GM19240 (cell line): Measurements from ENCODE around the gene HSD17B1.
"Not testable (repeated sequence)": the region's sequence is repeated elsewhere in the genome, so short reads cannot be mapped to it uniquely, and the experiment has no call there.

Experiments
- DNase-seq: peaks from one replicate; pipeline ENCODE4 v3.0.0; 2011; ENCODE audit warnings: low spot score; ENCODE audit not compliant: insufficient read length

The HSD17B1 gene

DNA sequence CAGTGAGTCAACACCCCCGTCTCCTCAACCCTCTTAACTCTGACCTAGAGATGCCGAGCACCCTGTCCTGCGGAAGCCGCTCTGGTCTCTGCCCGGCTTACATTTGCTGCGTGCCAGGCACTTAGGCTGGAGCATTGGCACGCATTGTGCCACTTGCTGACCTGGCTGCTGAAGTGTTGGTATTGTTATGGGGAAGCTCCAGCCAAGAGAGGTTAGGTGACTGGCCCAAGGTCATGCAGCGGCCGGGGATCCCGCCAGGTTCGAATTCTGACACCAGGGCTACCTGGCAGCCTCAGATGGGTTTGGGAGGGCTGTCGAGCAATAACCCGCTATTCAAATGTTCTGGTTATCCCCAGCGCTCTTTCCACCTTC is 5.0 kb upstream of the HSD17B1 start:
- no peak for DNase-seq

DNA sequence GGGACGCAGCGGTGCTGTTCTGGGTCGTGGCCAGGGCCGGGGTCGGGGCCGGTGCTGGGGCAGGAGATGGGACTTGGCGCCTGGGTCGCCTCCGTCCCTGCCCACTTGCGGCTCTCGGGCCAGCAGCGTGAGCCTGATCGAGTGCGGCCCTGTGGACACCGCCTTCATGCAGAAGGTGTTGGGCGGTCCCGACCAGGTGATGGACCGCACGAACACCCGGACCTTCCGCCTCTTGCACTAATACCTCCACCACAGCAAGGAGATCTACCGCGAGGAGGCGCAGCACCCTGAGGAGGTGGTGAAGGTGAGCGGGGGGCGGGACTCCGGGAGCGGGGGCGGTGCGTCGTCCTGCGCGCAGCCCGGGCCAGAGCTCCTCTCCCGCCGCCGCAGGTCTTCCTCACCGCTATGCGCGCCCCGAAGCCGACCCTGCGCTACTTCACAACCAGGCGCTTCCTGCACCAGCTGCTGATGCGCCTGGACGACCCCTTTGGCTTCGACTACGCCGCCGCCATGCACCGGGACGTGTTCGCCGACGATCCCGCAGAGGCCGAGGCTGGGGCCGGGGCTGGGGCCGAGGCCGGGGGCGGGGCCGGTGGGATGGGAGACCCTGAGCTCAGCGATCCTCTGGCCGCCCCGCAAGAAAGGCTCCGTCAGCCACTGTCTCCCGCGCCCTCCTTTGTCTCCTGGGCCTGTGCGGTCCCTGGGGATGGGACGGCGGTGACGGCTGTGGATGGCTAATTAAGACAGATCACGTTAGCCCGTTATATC is 4.5 kb upstream of the HSD17B1 start:
- DNase-seq: no peak

DNA sequence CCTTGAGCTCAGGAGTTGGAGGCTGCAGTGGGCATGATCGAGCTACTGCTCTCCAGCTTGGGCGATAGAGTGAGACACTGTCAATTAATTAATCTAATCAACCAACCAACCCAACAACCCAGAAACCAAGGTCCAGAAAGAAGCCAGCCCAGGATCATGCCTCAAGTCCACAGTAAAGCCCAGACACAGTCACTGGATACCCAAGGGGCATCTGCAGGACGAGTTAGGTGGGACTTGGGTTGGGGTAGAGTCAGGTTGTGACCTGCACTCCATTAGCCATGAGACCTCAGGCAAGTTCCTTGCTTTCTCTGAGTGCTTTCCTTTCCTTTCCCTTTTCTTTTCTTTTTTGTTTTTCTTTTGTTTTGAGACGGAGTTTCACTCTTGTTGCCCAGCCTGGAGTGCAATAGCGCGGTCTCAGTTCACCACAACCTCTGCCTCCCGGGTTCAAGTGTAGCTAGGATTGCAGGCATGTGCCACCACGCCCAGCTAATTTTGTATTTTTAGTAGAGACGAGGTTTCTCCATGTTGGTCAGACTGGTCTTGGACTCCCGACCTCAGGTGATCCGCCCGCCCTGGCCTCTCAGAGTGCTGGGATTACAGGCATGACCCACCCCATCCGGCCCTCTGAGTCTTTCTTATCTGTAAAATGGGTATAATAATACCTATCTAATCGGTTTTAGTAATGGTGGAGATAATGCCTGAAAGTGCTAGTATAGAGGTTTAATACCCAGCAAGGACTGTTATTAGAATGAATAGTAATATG is 3.5 kb upstream of the HSD17B1 start:
- DNase-seq: no peak

DNA sequence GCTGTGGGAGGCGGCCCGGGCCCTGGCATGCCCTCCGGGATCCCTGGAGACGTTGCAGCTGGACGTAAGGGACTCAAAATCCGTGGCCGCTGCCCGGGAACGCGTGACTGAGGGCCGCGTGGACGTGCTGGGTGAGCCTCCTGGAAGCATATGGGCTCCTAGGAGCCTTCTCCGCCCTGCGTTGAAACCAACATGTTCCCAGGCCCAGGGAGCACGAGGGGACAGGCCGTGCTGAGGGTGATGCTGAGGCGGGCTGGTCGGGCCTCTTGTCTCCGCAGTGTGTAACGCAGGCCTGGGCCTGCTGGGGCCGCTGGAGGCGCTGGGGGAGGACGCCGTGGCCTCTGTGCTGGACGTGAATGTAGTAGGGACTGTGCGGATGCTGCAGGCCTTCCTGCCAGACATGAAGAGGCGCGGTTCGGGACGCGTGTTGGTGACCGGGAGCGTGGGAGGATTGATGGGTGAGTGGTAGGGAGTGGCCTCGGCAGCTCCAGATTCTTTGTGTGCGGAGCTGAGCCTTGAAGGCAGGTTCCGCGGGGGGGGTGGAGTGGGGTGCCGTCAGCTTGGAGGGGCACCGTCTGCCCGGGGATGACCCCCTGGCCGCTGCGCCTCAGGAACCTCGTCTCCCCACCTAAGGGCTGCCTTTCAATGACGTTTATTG is 567 bp downstream of the HSD17B1 start:
- DNase-seq: no peak

DNA sequence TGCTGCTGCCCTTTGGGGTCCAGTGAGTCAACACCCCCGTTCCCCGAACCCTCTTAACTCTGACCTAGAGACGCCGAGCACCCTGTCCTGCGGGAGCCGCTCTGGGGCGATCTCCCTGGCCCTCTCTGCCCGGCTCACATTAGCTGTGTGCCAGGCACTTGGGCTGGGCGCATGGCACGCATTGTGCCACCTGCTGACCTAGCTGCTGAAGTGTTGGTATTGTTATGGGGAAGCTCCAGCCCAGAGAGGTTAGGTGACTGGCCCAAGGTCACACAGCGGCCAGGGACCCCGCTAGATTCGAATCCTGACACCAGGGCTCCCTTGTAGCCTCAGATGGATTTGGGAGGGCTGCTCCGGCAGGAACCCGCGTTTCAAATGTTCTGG is 1.1 kb downstream of the HSD17B1 start:
- DNase-seq: no peak

DNA sequence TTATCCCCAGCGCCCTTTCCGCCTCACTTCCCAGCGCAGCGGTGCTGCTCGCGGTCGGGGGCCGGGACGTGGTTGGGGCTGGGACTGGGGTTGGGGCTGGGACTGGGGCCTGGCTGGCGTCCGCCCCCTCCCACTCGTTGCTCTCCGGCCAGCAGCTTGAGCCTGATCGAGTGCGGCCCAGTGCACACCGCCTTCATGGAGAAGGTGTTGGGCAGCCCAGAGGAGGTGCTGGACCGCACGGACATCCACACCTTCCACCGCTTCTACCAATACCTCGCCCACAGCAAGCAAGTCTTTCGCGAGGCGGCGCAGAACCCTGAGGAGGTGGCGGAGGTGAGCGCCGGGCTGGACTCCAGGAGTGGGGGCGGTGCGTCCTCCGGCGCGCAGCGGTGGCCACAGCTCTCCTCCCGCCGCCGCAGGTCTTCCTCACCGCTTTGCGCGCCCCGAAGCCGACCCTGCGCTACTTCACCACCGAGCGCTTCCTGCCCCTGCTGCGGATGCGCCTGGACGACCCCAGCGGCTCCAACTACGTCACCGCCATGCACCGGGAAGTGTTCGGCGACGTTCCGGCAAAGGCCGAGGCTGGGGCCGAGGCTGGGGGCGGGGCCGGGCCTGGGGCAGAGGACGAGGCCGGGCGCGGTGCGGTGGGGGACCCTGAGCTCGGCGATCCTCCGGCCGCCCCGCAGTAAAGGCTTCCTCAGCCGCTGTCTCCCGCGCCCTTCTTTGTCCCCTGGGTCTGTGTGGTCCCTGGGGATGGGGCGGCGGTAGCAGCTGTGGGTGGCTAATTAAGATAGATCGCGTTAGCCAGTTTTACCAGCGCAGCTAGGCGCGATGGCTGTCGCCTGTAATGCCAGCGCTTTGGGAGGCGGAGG is 1.8 kb downstream of the HSD17B1 start:
- peak; percentile 82 for DNase-seq

DNA sequence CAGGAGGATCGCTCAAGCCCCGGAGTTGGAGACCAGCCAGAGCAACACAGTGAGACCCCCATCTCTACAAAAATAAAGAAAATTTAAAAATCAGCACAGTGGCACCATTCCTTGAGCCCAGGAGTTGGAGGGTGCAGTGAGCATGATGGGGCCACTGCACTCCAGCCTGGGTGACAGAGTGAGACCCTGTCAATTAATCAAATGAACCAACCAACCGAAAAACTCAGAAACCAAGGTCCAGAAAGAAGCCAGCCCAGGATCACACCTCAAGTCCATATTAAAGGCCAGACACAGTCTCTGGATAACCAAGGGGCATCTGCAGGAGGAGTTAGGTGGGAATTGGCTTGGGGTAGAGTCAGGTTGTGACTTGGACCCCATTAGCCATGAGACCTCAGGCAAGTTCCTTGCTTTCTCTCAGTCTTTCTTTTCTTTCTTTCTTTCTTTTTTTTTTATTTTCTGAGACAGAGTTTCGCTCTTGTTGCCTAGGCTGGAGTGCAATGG is 2.4 kb downstream of the HSD17B1 start:
- DNase-seq: no peak

DNA sequence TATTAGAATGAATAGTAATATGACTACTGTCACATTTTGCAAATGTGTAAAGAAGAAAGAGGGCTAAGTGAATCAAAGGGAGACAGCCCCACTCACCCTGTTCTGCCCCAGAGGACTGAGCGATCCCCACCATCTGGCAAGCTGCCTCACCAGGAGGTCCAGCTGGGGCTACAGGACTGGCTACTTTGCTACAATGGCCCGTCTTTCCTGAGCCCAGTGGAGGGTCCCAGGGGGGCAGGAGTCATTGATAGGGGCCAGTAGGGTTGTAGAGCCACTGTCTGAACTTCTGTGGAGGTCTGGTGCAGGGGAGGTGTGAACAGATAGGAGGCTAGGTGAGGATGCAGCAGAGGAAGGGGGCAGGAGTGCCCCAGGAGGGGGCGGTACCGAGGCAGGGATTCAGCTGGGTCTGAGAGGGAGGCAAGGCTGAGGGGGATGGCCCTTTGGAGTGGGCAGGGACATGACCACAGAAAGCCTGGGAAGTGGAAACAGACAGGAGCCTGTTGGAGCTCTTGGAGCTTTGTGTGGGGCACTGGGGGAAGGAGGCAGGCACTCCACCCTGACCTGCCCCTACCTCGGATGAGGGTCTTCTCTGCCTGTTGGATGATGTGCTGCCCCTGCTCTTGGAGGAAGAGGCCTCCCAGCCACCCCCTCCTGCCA is 3.4 kb downstream of the HSD17B1 start:
- not testable (repeated sequence) for DNase-seq

DNA sequence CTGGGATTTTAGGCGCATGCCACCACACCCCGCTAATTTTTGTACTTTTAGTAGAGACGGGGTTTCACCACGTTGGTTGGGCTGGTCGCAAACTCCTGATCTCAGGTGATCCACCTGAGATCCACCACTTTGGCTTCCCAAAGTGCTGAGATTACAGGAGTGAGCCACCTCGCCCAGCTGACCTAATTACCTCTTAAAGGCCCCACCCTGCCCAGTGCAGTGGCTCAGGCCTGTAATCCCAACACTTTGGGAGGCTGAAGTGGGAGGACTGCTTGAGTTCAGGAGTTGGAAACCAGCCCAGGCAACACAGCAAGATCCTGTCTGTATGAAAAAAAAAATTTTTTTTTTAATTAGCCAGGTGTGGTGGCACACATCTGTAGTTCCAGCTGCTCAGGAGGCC is 6.4 kb downstream of the HSD17B1 start:
- no peak for DNase-seq

DNA sequence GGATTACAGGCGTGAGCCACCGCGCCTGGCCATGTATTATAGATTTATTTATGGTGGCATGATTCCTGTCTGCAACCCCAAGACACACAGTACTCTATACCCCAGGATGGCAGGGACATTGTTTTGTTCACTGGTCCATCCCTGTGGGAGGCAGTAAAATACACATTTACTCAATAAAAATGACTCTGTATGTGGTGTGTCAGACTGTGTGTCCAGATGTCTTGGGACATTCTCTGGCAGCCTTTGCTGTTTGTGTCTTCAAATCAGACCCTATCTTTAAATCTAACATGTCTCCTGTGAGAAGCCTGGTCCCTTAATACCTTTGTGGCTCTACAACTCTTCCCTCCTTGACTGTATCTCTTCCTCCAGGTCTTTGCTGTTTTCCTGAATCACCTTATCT is 7.5 kb downstream of the HSD17B1 start:
- DNase-seq: no peak

DNA sequence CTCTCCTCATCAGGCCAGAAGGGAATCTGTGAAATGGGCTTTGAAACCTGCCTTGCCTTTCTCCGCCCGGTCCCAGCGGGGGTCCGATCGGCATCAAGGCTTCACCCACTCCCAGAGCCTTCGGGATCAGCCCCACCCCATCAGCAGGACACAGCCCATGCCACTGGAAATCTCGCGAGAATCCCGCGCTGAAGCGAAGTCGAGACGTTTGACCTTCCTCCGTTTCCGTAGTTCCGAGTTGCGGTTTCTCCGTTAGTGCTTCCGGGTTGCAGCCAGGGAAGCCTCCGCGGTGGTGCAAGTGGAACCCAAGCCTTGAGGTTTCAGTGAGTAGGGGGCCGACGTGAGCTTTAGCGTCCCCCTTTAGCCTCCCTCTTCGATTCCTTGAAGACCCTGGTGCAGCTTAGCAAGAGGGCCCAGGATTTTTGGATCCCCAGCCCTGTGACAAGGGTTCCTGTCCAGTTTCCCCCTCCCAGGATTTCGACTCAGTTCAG is 9.2 kb downstream of the HSD17B1 start, which contains the start of gene COASY:
TSS of gene COASY (plus strand) at position 252 of the 491 bp plus-strand sequence. CDS start 475 bp downstream, outside the sequence.
- DNase-seq: peak; percentile 93

DNA sequence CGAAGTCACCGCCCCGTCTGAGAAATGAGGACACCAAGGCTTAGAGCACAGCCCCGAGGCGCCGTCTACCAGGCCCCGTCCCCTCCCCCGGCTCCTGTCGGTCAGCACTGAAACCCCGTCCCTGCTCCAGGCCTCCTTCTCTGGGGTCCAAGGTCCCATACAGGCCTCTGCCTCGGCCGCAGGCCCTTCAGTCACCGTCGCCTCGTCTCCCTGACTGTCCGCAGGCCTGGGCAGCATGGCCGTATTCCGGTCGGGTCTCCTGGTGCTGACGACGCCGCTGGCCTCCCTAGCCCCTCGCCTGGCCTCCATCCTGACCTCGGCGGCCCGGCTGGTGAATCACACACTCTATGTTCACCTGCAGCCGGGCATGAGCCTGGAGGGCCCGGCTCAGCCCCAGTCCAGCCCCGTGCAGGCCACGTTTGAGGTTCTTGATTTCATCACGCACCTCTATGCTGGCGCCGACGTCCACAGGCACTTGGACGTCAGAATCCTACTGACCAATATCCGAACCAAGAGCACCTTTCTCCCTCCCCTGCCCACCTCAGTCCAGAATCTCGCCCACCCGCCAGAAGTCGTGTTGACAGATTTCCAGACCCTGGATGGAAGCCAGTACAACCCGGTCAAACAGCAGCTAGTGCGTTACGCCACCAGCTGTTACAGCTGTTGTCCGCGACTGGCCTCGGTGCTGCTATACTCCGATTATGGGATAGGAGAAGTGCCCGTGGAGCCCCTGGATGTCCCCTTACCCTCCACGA is 9.8 kb downstream of the HSD17B1 start:
- DNase-seq: no peak

DNA sequence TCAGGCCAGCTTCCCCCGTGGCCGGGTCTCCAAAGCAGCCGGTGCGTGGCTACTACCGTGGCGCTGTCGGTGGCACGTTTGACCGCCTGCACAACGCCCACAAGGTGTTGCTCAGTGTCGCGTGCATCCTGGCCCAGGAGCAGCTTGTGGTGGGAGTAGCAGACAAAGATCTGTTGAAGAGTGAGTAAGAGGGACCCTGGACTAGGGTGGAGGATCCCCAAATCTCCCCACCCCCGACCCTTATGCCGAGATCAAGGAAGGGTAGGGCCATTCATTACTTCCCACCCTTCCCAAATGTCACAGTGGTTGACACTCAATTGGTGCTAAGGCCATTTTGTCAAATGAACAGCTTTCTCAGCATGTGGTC is 10.4 kb downstream of the HSD17B1 start:
- no peak for DNase-seq

DNA sequence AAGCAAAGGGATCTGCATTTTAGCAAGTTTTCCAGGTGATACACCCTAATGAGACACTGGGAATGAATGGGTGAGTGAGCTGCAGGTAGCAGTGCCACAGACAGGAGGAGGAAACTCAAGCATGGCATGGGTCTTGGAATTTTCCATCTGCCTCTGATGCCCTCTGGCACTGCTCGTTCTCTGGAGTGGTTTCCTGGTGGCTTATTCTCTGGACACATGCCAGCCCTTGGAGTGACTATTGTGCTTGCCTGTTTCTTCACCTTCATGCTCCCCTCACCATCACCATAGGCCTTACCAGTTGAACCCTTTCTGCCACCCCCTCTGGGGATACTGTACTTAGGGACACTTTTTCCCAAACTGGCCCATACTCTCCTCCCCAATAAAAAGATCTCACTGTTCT is 10.8 kb downstream of the HSD17B1 start:
- no peak for DNase-seq

DNA sequence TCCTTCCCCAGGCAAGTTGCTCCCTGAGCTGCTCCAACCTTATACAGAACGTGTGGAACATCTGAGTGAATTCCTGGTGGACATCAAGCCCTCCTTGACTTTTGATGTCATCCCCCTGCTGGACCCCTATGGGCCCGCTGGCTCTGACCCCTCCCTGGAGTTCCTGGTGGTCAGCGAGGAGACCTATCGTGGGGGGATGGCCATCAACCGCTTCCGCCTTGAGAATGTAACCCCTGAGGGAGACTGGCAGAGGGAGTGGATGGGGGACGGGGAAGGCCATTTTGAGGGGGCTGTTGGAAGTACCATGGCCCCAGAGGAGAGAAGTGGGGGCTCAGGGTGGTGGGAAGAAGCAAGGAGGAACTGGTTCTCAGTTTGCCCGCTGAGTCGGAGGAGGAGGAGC is 11.2 kb downstream of the HSD17B1 start:
- no peak for DNase-seq

DNA sequence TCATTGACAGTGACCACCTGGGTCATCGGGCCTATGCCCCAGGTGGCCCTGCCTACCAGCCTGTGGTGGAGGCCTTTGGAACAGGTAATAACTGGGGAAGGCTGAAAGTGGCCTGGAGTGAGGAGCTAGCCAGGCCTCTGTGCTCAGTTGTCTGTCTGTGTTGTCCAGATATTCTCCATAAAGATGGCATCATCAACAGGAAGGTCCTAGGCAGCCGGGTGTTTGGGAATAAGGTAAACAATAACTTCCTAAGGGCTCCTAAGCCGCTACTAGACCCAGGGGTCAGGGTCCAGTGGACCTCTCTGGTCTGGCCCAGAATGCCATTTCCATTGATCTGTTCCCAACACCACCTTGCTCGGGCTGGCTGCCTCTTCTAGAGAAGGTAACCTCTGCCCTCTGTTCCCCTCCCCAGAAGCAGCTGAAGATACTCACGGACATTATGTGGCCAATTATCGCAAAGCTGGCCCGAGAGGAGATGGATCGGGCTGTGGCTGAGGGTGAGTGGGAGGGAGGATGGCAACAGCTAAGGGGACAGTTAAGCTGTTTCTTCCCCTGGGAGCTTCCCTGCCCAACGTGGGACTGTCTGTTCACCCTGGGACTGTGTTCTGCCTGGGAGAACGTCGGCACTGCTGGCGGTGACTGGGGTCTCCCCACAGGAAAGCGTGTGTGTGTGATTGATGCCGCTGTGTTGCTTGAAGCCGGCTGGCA is 12.2 kb downstream of the HSD17B1 start:
- DNase-seq: no peak

DNA sequence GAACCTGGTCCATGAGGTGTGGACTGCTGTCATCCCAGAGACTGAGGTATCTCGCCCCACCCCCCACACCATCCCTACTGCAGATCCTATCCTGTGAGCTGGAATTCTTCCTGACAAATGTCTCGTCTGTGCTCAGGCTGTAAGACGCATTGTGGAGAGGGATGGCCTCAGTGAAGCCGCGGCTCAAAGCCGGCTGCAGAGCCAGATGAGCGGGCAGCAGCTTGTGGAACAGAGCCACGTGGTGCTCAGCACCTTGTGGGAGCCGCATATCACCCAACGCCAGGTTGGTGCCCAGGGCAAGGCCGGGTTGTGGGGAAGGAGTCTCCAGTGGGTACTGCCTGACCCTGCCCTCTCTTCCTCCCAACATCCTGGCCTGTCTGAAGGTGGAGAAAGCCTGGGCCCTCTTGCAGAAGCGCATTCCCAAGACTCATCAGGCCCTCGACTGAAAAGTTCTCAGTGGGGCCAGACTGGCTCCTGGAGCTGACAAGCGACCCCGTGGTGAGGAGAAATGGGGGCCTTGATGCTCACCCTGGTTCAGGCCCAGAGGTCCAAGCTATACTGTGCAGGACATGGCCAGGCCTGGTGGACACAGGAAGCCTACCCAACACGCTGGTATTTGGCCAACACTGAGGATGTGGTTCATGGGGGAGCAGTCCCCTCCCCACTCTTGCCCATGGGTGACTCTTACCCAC is 12.9 kb downstream of the HSD17B1 start:
- DNase-seq: no peak

DNA sequence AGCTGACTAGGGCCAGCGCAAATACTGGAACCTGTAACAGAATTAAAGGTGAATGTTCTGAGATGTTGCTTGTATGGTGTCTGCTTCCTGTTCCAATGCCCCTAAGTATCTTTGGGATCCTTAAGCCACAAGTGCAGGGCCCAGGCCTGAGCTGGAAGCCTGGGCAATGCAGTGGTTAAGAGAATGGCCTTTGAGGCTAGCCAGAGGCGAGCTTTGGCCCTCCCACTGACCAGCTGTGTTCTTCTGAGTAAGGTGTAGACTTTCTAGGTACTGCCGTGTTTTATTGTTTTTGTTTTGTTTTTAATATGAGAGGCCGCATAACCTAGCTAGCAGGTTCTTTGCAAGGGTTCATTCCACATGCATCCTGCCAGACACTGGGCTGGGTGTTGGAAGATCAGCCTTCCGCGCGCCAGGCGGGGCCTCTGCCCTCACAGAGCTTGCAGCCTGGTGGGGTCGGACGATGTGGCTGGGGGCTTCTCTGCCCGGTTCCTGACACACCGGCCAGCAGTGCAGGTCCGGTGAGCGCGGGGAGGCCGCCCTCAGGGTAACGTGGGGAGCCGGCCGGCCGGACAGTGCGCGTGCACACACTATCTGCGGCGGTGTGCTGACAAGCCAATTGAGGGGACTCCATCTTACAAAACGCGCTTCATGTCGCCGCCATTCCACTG is 13.6 kb downstream of the HSD17B1 start:
- DNase-seq: no peak
